IMR-90 (cell line): Measurements from ENCODE around the gene PAK6. TPM values are rescaled to one million over a fixed set of nuclear protein-coding genes. Genes with fewer than 3 reads are reported as not detected.
A peak's percentile ranks its signal among the peaks of the same experiment; 100 is the strongest.

Experiments
- ATAC-seq: fragments of 200-7000 bp; cut with Tn5 transposase; 2 replicates; pipeline ENCODE4 v1.9.1; 2020; ENCODE audit warnings: low read depth, mild to moderate bottlenecking, moderate library complexity
- BruUV-seq: library from RNA; stranded (reverse); fragments of 400-500 nt; replicated peaks from 2 replicates; lab custom pipeline; 2021; lab: Mats Ljungman, UMichigan
- CTCF ChIA-PET: fragments of 300-600 bp; formaldehyde crosslinking; extraction: SDS; loops from one replicate; lab custom pipeline; 2021; ENCODE audit warnings: antibody characterized with exemption; lab: Yijun Ruan, JAX
- POLR2A ChIA-PET: fragments of 300-600 bp; sonication (Branson Sonifier 250); formaldehyde crosslinking; loops from one replicate; lab custom pipeline; 2022; ENCODE audit warnings: antibody characterized with exemption; ENCODE audit not compliant: unreplicated experiment; lab: Charles Lee
- DNase-seq: peaks from one replicate; pipeline ENCODE4 v3.0.0; 2013
- H2AFZ ChIP-seq: replicated peaks from 2 replicates; pipeline ENCODE3; 2013; ENCODE audit warnings: low read length, mild to moderate bottlenecking; ENCODE audit not compliant: poor library complexity
- H2AK5ac ChIP-seq: 2 replicates; pipeline ENCODE4 v1.6.1; 2013; ENCODE audit warnings: low read depth, low read length, inconsistent platforms
- H2AK9ac ChIP-seq: replicated peaks from 2 replicates; pipeline ENCODE3; 2013; ENCODE audit warnings: mild to moderate bottlenecking, low read depth, low read length, moderate library complexity; ENCODE audit not compliant: poor library complexity
- H2BK120ac ChIP-seq: 2 replicates; pipeline ENCODE4 v1.6.1; 2013; ENCODE audit warnings: low read depth, low read length, inconsistent platforms
- H2BK15ac ChIP-seq: 3 replicates; pipeline ENCODE4 v1.6.1; 2013; ENCODE audit warnings: low read depth, low read length, inconsistent platforms
- H2BK20ac ChIP-seq: 2 replicates; pipeline ENCODE4 v1.6.1; 2013; ENCODE audit warnings: low read depth, mild to moderate bottlenecking, inconsistent platforms, low read length, moderate library complexity
- H2BK5ac ChIP-seq: 2 replicates; pipeline ENCODE4 v1.6.1; 2013; ENCODE audit warnings: mild to moderate bottlenecking, low read depth, low read length, inconsistent platforms; ENCODE audit not compliant: poor library complexity, severe bottlenecking
- H3K14ac ChIP-seq: replicated peaks from 2 replicates; pipeline ENCODE4 v1.6.1; 2013; ENCODE audit warnings: low read depth, low read length, inconsistent platforms
- H3K18ac ChIP-seq: 2 replicates; pipeline ENCODE4 v1.6.1; 2013; ENCODE audit warnings: low read depth, low read length, control low read depth
- H3K23ac ChIP-seq: 2 replicates; pipeline ENCODE4 v1.6.1; 2013; ENCODE audit warnings: low read depth, low read length, inconsistent platforms
- H3K27ac ChIP-seq: 2 replicates; pipeline ENCODE4 v1.5.1; 2013; ENCODE audit warnings: mild to moderate bottlenecking, control low read depth, low read length; ENCODE audit not compliant: insufficient read depth
- H3K27me3 ChIP-seq: 2 replicates; pipeline ENCODE4 v1.6.1; 2013; ENCODE audit warnings: low read length; ENCODE audit not compliant: control insufficient read depth, insufficient read depth
- H3K36me3 ChIP-seq: 2 replicates; pipeline ENCODE4 v1.6.1; 2013; ENCODE audit warnings: low read length, mixed read lengths; ENCODE audit not compliant: control insufficient read depth, insufficient read depth
- H3K4ac ChIP-seq: 2 replicates; pipeline ENCODE4 v1.6.1; 2013; ENCODE audit warnings: low read depth, low read length, inconsistent platforms
- H3K4me1 ChIP-seq: 2 replicates; pipeline ENCODE4 v1.6.1; 2013; ENCODE audit warnings: low read length, mixed read lengths; ENCODE audit not compliant: control insufficient read depth, insufficient read depth
- H3K4me2 ChIP-seq: 2 replicates; pipeline ENCODE4 v1.6.1; 2013; ENCODE audit warnings: low read depth, mild to moderate bottlenecking, control low read depth, low read length, moderate library complexity
- H3K4me3 ChIP-seq: 2 replicates; pipeline ENCODE4 v1.5.1; 2013; ENCODE audit warnings: low read depth, mild to moderate bottlenecking, control low read depth, low read length, moderate library complexity; ENCODE audit not compliant: insufficient read depth
- H3K56ac ChIP-seq: 2 replicates; pipeline ENCODE4 v1.6.1; 2013; ENCODE audit warnings: low read length, inconsistent platforms; ENCODE audit not compliant: insufficient read depth; ENCODE audit errors: extremely low read depth
- H3K79me1 ChIP-seq, 2 experiments: 2 replicates each; pipeline ENCODE4 v1.6.1; 2013; ENCODE audit warnings: low read length in 2 of 2, inconsistent platforms in 1 of 2, low read depth in 1 of 2
- H3K9ac ChIP-seq: 2 replicates; pipeline ENCODE4 v1.6.1; 2013; ENCODE audit warnings: low read depth, low read length, control low read depth
- H3K9me1 ChIP-seq: 2 replicates; pipeline ENCODE4 v1.6.1; 2013; ENCODE audit warnings: low read length, inconsistent platforms; ENCODE audit not compliant: insufficient read depth
- H3K9me3 ChIP-seq: 2 replicates; pipeline ENCODE4 v1.6.1; 2013; ENCODE audit warnings: low read length; ENCODE audit not compliant: control insufficient read depth, insufficient read depth
- H4K20me1 ChIP-seq: 2 replicates; pipeline ENCODE4 v1.6.1; 2013; ENCODE audit warnings: low read length, inconsistent platforms; ENCODE audit not compliant: insufficient read depth
- H4K5ac ChIP-seq: 2 replicates; pipeline ENCODE4 v1.6.1; 2013; ENCODE audit warnings: mild to moderate bottlenecking, low read depth, low read length, control low read depth
- H4K8ac ChIP-seq, 2 experiments: 2 replicates each; pipeline ENCODE4 v1.6.1; 2013; ENCODE audit warnings: low read depth in 2 of 2, low read length in 2 of 2, control low read depth in 1 of 2, inconsistent platforms in 1 of 2
- H4K91ac ChIP-seq: 2 replicates; pipeline ENCODE4 v1.6.1; 2013; ENCODE audit warnings: low read depth, low read length, inconsistent platforms; ENCODE audit not compliant: insufficient read depth
- CHD1 ChIP-seq: IDR thresholded peaks from 2 replicates; pipeline ENCODE4 v1.6.1; 2012; ENCODE audit warnings: low read depth, low read length, improper control_type of control experiment
- MAFK ChIP-seq: IDR thresholded peaks from 2 replicates; pipeline ENCODE4 v1.6.1; 2012; ENCODE audit warnings: low read depth, low read length, improper control_type of control experiment
- MAZ ChIP-seq: IDR thresholded peaks from 2 replicates; pipeline ENCODE4 v1.6.1; 2012; ENCODE audit warnings: low read depth, mild to moderate bottlenecking, low read length, improper control_type of control experiment, moderate library complexity, borderline replicate concordance
- MXI1 ChIP-seq: IDR thresholded peaks from 2 replicates; pipeline ENCODE4 v1.6.1; 2012; ENCODE audit warnings: low read depth, mild to moderate bottlenecking, low read length, moderate library complexity, borderline replicate concordance
- SMC3 ChIP-seq: fragments of 150-350 bp; IDR thresholded peaks from 2 replicates; pipeline ENCODE4 v1.6.1; 2016; ENCODE audit warnings: low read depth, mild to moderate bottlenecking, antibody characterized with exemption, low read length, moderate library complexity
- WGBS, 2 experiments: methylation state at CpG; one replicate each; pipeline versions ENCODE4 v1.1.5 to v1.1.7; 2013; ENCODE audit warnings: missing lambda C conversion rate in 2 of 2; ENCODE audit not compliant: insufficient read length in 1 of 2; ENCODE audit errors: extremely low coverage in 2 of 2; 5-methylcytosine and 5-hydroxymethylcytosine counted together
- dilution Hi-C: fragments of 300-500 bp; cut with HindIII; formaldehyde crosslinking; loops from one replicate; pipeline ENCODE4 v1.14.3; 2018; ENCODE audit warnings: low sequenced_read_pairs; ENCODE audit not compliant: unreplicated experiment
- in situ Hi-C: fragments of 300-500 bp; cut with MboI; formaldehyde crosslinking; loops from 3 replicates; pipeline ENCODE4 v1.14.3; 2019; ENCODE audit warnings: low sequenced_read_pairs, inconsistent platforms, mixed read lengths
- intact Hi-C: fragments of 100-400 bp; cut with micrococcal nuclease; formaldehyde crosslinking; loops from 2 replicates; pipeline ENCODE4 v1.10.0; 2022
- polyA plus RNA-seq, 3 experiments: library from polyadenylated mRNA; depleted of rRNA; stranded (reverse); fragments of >200 nt; gene quantifications; 2 replicates each; pipeline ENCODE4 v1.2.3, GENCODE V29; 2012; ENCODE audit warnings: low replicate concordance in 1 of 3
- total RNA-seq: library from RNA; depleted of rRNA; stranded (reverse); fragments of >200 nt; gene quantifications from 2 replicates; pipeline ENCODE4 v1.2.3, GENCODE V29; 2012
- TF ChIP-seq, protein P1 (sequence below): fragments of 150-350 bp; IDR thresholded peaks from 2 replicates; pipeline ENCODE4 v1.6.1; 2016; ENCODE audit warnings: low read depth, mild to moderate bottlenecking, low read length, moderate library complexity, borderline replicate concordance
- TF ChIP-seq, protein P2 (sequence below): conservative IDR thresholded peaks from 2 replicates; pipeline ENCODE4 v1.5.1; 2012; ENCODE audit warnings: mild to moderate bottlenecking, low read depth, low read length, improper control_type of control experiment
- TF ChIP-seq, protein P3 (sequence below): fragments of 150-350 bp; IDR thresholded peaks from 2 replicates; pipeline ENCODE4 v1.6.1; 2017; ENCODE audit warnings: mild to moderate bottlenecking, antibody characterized with exemption, low read length, low read depth

Gene PAK6
- total and polyA plus RNA-seq, 2 of the 4 experiments (the other 2 are of a cell fraction): 0.21 TPM; not detected in 1

DNA sequence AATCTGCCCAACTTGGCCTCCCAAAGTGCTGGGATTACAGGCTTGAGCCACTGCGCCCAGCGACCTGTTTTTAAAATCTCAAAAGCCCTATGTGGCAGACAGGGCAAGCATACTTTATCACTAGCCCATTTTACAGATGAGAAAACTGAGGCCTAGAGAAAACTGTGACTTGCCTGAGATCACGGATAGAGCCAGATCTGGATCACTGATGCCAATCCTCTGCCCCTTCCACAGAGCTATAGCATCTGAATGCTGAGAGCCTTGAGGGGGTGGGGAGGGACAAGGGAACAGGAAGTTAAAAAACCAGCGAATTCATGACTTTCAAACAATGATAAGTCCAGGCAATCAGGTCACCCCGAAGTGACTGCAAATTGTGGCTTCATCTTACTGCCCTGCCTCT is 36.7 kb downstream of the PAK6 start:
- no peaks in the 10 kb centered on the region for H3K79me1 ChIP-seq
- no peak overlapping the region for H3K9ac ChIP-seq
- no peak overlapping the region for H2BK15ac ChIP-seq
- no peaks in the 10 kb centered on the region for H3K9me1 ChIP-seq
- no peak overlapping the region for H3K4ac ChIP-seq
- TF ChIP-seq, protein P1, sequence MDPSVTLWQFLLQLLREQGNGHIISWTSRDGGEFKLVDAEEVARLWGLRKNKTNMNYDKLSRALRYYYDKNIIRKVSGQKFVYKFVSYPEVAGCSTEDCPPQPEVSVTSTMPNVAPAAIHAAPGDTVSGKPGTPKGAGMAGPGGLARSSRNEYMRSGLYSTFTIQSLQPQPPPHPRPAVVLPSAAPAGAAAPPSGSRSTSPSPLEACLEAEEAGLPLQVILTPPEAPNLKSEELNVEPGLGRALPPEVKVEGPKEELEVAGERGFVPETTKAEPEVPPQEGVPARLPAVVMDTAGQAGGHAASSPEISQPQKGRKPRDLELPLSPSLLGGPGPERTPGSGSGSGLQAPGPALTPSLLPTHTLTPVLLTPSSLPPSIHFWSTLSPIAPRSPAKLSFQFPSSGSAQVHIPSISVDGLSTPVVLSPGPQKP: no peak
- TF ChIP-seq MAFK (no peak), MAZ (no peak), CHD1 (no peak), SMC3 (no peak), MXI1 (no peak)
- TF ChIP-seq, protein P2, sequence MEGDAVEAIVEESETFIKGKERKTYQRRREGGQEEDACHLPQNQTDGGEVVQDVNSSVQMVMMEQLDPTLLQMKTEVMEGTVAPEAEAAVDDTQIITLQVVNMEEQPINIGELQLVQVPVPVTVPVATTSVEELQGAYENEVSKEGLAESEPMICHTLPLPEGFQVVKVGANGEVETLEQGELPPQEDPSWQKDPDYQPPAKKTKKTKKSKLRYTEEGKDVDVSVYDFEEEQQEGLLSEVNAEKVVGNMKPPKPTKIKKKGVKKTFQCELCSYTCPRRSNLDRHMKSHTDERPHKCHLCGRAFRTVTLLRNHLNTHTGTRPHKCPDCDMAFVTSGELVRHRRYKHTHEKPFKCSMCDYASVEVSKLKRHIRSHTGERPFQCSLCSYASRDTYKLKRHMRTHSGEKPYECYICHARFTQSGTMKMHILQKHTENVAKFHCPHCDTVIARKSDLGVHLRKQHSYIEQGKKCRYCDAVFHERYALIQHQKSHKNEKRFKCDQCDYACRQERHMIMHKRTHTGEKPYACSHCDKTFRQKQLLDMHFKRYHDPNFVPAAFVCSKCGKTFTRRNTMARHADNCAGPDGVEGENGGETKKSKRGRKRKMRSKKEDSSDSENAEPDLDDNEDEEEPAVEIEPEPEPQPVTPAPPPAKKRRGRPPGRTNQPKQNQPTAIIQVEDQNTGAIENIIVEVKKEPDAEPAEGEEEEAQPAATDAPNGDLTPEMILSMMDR: no peak
- TF ChIP-seq, protein P3, sequence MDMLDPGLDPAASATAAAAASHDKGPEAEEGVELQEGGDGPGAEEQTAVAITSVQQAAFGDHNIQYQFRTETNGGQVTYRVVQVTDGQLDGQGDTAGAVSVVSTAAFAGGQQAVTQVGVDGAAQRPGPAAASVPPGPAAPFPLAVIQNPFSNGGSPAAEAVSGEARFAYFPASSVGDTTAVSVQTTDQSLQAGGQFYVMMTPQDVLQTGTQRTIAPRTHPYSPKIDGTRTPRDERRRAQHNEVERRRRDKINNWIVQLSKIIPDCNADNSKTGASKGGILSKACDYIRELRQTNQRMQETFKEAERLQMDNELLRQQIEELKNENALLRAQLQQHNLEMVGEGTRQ: no peak
- no peak overlapping the region for H4K91ac ChIP-seq
- in situ Hi-C loops (loop anchor here (5.0 kb wide), 1 partner anchor 152 kb away; no protein-coding TSS in a partner anchor), intact Hi-C loops (no loop called here), dilution Hi-C loops (no loop called here)
- H4K5ac ChIP-seq: no peak overlapping the region
- CTCF ChIA-PET: interaction anchor here (0.8 to 6.0 kb wide), 3 partner anchors 57 to 187 kb away, joined by 3 to 81 read pairs (median 8); no protein-coding TSS in a partner anchor
- no peaks in the 10 kb centered on the region for H3K4me1 ChIP-seq
- H4K8ac ChIP-seq: no peak overlapping the region
- POLR2A ChIA-PET: no interaction called here
- no peaks in the 10 kb centered on the region for H4K20me1 ChIP-seq
- peaks cover 28% of the 10 kb centered on the region for H3K27me3 ChIP-seq
- H3K27ac ChIP-seq: no peak overlapping the region
- no peak overlapping the region for H2BK20ac ChIP-seq
- H3K23ac ChIP-seq: no peak overlapping the region
- no peak overlapping the region for H2BK120ac ChIP-seq
- ATAC-seq (no peak), DNase-seq (no peak)
- H2AK9ac ChIP-seq: peak overlapping the region; percentile 39
- H2BK5ac ChIP-seq: no peak overlapping the region
- no peaks in the 10 kb centered on the region for H3K36me3 ChIP-seq
- no peak overlapping the region for H2AK5ac ChIP-seq
- BruUV-seq: no TSS peak
- no peak overlapping the region for H2AFZ ChIP-seq
- H3K9me3 ChIP-seq: no peaks in the 10 kb centered on the region
- no CpG with 5 or more reads among the region's 5 CpGs for WGBS, 2 experiments
- no peak overlapping the region for H3K14ac ChIP-seq
- H3K4me3 ChIP-seq: no peak overlapping the region
- no peak overlapping the region for H3K56ac ChIP-seq
- H3K4me2 ChIP-seq: no peak overlapping the region
- no peak overlapping the region for H3K18ac ChIP-seq
